GM04503 (cell line): Measurements from ENCODE around the gene KARS1.
"Not testable (repeated sequence)": the region's sequence is repeated elsewhere in the genome, so short reads cannot be mapped to it uniquely, and the experiment has no call there.

Source experiments
- DNase-seq: peaks from one replicate; pipeline ENCODE4 v3.0.0-alpha.2; 2012; ENCODE audit warnings: low read depth

Gene KARS1

DNA sequence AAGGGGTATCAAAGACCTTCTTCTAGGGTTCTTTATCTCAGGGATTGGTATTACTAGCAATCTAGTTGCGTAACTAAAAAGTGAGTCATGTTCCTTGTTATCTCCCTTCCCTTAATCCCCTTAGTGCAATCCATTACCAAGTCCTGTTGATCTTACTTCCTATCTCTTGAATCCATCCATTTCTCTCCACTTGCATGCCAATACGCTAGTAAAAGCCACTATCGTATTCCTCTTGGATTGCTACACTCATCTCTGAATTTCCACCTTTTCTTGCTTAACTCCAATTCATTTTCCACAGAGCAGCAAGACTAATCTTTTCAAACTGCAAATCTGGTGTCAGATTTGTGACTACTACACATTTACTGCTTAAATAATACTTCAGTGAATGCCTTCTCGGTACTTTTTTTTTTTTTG lies 22.5 kb downstream of the KARS1 start:
- DNase-seq: no peak

DNA sequence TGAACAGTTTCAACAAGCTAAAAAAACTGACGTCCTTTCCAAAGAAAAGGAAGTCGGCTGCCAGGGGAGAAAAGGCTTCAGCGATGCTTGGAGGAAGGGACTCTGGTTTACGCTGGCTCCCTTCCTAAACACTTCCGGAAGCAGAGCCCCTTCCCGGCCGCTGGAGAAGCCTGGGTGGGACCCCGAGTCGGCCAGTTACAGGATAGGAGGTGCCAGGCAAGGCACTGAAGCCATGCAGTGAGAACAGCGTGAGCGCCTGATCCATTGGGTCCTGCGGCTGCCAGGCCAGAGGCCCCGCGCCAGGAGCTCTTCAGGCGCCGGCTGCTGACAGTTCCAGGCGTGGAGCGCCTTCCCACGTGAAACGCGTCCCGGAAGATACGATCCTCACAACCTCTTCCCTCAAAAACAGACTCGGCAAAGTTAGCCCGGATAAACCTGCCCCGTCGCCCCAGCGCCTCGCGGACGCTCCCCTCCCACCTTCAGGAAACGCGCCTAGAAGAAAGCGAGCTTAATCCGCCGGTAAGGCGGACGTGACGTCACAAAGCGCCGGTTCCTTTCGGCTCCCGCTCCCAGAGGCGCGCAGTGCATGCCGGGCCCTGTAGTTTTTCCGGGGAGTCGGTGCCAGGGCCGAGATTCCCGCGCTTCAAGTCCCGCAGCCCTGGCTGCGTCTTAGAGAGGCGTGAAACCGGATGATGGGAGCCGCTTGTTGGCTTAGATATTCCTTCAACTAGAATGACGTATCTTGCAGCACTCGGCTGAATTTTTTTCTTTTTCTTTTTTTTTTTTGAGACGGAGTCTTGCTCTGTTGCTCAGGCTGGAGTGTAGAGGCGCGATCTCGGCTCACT lies 24.5 kb downstream of the KARS1 start, which contains the start of gene ADAT1:
ADAT1 (minus strand) TSS at position 521 of the 845 bp plus-strand sequence. CDS start 2,482 bp downstream, outside the sequence.
- peak; percentile 86 for DNase-seq

DNA sequence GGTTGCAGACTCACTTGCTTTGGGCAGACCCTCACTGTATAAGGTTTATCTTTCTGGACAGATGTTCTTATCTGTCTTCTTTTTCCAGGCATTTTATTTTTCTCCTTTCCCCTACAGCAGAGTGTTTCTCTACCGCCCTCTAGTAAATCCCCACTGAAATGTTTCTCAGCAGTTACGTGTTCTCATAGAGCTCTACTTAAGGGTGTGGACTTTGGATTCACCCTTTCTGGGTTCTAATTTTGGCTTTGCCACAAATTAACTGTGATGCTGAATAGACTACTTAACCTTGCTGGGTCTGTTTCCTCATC lies 26.3 kb downstream of the KARS1 start:
- peak; percentile 11 for DNase-seq

DNA sequence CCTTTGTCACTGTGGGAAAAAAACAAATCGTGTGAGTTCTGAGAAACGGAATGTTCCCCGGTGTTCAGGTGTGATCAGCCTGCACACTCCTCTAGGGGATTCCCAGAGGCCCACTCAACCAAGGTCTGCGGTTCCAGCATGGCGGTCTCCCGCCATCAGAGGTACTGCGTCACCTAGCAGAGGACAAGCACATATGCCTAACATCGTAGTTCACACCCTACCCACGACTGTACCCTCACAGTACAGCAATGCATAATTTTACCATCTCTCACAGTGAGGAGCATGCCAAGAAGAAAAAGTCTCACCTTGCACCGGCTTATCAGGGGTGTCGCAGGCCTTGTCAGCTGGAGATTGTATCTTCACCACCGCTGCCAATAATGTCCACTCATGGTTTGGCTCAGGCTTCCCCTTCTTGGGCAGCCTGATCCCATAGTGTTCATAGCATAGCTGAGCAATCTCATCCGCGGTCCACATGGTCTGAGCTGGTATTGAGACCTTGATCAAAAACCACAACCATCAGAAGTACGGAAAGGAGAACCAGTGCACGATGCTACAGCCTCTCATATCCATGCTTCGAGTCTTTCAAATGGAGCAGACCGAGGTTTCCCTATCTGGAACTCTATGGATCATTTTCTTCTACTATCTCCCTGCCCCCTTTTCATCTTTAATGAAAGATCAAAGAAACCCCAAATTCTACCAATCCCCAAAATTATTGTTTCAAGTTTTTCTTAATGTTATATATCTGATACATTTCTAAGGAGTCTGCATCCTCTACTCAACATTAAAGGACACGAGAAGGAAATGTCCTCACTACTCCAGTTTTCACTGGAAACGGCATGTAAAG lies 26.9 kb downstream of the KARS1 start:
- no peak for DNase-seq

DNA sequence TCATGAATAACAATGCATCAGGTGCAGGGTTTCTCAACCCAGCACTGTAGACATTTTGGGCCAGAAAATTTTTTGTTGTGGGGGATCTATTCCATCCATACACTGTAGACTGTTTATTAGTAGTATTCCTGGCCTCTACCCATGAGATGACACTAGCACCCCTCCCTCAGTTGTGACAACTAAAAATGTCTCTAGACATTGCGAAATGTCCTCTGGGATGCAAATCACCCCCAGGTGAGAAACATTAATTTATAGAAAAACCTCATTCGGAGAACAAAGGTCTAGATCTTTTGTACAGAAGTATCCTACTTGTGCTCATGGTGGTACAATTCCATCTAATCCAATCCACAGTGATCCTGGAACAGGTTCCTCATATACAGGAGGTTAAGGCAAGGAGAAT lies 28.7 kb downstream of the KARS1 start:
- DNase-seq: no peak

DNA sequence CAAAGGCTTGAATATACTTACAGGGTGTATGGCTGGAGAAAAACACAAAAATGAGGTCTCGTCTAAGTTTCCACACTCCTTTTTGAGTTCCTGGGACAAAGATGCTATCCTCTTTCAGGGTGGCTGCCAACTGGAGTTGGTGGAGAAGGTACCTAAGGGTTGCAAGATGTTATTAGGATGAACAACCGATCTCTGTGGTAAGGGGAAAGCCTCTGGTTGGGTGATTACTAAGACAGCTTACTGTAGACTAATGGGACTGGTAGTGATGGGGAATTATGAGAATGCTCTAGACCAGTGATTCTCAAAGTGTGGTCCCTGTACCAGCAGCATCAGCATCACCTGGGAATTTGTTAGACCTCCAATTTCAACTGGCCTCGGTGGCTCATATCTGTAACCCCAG lies 30.3 kb downstream of the KARS1 start:
- no peak for DNase-seq

DNA sequence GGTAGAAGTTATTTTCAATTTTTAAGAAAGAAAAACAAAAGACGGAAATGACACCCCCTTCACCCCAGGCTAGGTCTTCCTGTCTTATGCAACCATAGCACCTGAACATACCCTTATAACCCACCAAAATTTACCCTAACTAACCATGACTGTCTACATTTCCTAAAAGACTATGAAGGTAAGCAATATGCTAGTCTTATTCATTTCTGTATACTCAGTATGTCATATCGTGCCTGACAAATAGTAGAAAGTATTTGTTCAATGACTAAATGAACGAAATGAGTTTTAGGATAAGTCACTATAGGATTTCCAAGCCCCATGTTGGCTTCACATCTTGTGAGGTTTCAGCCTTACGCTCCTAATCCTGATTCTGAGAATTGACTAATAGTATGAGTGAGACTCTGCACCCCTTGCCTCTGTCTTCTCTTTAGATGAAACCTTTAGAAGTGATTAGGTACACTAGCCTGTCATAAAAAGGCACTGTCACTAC lies 30.9 kb downstream of the KARS1 start:
- no peak for DNase-seq

DNA sequence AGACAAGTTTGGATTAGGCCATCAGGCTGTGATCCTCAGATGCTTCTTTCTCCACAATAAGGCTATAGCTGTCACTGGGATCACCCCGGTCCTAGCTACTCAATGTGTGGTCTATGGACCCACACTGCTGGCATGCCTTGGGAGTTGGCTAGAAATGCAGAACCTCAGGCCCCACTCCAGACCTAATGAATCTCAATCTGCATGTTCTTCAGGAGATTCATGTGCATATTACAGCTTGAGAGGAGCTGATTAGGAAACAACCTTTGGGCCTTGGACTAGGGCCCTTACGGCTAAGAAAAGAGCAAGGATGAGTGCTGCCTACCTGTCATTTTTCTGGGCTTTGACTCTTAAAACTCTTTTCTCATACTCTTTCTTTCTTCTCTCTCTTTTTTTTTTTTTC lies 31.8 kb downstream of the KARS1 start:
- no peak for DNase-seq

DNA sequence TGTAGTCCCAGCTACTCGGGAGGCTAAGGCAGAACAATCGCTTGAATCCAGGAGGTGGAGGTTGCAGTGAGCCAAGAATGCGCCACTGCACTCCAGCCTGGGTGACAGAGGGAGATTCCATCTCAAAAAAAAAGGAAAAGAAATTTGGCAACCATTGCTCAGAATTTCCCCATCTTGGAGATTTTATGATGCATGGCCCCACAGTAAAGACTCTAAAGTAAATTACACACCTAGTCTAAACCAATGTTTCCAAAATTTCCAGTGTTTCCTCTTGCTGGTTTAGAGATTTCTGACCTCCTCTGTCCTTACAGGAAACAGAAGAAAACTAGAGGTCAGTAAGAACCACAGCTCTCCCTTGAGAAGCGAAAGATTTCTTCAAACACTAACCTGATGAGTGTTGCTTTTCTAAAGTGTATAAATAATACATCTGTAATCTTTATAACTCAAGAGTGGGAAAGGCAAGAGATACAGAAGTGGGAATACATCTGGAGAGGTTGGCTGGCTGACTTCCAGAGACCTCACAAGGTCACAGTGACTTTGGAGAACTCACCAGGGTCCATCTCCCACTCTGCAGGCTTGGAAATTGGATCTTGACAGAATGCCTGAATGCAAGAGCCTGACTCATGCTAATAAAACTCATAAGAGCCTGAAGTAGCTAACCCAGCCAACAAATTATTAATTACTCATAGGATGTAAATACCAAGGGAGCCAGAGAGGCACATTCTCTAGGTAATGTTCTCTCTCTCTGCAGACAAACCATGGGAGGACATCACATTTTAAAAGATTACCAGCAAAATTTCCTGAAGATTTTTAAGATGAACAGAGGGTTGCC lies 33.2 kb downstream of the KARS1 start:
- DNase-seq: no peak

DNA sequence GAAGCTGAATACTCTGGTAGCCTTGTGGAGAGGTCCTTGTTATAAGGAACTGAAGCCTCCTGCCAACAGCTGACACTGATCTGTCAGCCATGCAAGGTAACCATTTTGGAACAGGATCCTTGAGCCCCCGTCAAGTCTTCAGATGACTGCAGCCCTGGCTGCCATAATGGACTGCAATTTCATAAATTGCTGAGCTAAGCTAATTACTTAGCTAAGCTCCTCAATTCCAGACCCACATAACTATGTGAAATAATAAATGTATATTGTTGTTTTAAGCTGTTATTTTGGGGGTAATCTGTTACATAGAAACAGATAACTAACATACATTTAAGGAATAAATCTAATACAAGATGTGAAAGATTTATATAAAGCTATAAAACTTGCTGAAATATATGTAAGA lies 41.0 kb downstream of the KARS1 start:
- DNase-seq: no peak

DNA sequence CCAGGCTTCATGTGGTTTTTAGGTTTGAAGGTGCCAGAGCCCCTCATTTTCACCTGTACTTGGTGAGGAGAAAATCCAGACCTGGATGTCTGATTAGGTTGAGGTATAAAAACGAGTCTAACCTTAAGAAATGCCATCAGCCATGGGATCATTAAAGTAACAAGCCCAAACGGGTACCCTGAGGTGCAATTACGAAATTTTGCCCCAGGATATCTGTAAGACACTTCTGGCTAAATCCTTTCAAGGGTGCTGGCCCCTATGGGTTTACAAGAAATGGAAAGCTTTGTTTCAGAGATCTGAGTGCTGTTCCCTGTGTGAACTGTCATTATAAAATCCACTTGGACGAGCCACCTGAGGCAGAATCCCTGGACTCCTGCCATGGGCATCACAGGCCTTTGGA lies 44.2 kb downstream of the KARS1 start:
- no peak for DNase-seq

DNA sequence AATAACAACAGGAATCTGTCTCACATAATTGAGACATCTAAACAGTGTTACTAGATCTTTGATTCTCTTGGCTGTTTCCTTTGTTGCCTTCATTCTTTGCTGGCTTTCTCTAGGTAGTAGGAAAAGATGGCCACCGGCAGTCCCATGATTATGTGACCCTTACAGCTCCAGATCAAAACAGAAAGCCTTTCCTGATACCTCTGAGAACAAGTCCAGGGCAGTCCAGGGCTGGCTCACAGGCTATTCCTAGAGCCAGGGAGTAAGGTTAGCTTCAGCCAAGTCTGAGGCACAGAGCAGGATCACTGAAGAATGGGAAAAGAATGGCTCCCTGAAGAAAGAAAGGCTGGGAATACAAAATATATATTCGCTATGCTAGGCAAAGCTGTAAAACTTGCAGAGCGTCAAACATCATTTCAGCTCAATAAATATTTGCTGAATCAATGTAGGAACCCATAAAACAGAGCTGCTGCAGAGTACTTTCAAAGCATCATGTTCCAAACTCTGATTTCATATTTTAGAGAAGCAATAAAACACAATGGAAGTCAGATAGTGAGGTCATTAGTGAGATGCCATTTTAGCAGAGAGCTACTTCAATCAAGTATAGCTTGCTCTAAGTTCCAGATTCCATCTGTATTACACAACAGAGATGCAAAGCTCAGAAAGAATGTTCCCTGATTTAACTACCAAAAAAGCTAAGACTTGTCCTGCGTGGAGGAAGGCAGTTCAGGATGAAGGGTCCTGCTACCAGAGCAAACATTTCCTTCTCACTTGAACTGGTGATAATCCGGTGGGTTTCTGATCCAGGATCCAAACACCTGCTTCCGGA lies 47.8 kb downstream of the KARS1 start:
- no peak for DNase-seq

DNA sequence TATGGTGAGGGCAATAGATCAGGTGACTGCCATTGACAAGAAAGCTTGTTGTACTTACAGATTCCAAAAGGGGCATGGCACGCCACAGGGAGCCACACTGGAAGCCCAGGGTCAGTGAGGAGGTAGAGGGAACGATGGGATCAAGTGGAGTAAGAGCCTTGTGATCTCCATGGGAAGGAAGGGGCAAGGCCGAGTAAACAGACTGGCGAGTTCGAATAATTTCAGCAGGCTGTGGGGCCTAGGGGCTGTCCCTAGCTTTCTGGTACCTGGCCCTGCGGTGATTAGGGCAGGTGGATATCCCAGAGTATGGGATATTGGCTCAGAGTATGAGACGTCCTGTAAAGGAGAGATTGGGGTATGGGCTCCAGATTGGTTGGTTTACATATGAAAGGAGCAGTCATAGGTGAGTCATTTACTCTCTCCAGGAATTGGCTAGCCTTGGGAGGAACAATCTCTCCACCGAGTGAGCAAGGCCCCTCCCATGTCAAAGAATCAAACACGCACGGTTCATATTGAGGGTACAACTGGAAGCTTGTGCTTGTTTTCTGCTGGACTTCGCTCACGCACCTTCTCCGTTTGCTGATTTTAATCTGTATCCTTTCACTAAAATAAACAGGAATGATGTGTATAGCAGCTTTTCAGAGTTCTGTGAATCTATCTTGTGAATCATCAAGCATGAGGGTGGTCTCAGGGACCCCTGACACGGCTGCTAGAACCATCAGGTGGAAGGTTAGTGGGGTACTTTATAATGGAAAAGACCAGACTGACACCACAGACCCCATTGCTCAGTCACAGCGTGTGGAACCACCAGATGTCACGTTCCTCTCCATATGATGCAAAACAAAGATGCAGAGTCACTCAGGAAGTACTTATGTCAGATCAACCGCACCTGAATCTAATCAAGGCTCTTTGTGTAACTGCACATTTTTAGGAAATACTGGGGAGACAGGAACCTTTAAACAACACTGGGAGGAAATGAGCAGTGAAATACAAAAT lies 53.3 kb downstream of the KARS1 start:
- DNase-seq: peak; percentile 17

DNA sequence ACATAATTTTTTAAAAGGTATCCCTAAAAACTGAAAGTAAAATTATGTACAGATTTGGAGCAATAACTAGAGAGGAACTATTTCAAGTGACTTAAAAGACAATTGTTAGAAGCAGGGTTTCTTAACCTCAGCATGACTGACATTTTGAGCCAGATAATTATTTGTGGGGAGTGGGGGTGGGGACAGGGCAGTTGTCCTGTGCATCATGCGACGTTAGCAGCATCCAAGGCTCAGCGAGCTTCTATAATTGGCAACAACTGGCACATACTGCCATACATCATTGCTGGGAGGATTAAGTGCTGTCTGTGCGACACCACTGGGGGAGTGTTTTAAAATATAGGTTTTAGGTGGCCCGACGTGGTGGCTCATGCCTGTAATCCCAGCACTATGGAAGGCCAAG lies 54.2 kb downstream of the KARS1 start:
- DNase-seq: no peak

DNA sequence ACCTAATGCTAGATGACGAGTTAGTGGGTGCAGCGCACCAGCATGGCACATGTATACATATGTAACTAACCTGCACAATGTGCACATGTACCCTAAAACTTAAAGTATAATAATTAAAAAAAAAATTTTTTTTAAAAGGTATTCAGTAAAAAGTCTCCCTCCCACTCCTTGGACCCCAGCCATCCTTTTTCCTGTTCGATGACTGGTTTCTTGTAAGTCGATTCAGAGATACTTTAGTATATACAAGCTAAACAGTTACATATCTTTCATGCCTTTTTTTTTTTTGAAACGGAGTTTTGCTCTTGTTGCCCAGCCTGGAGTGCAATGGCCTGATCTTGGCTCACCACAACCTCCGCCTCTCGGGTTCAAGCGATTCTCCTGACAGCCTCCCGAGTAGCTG lies 55.5 kb downstream of the KARS1 start:
- DNase-seq: not testable (repeated sequence)

DNA sequence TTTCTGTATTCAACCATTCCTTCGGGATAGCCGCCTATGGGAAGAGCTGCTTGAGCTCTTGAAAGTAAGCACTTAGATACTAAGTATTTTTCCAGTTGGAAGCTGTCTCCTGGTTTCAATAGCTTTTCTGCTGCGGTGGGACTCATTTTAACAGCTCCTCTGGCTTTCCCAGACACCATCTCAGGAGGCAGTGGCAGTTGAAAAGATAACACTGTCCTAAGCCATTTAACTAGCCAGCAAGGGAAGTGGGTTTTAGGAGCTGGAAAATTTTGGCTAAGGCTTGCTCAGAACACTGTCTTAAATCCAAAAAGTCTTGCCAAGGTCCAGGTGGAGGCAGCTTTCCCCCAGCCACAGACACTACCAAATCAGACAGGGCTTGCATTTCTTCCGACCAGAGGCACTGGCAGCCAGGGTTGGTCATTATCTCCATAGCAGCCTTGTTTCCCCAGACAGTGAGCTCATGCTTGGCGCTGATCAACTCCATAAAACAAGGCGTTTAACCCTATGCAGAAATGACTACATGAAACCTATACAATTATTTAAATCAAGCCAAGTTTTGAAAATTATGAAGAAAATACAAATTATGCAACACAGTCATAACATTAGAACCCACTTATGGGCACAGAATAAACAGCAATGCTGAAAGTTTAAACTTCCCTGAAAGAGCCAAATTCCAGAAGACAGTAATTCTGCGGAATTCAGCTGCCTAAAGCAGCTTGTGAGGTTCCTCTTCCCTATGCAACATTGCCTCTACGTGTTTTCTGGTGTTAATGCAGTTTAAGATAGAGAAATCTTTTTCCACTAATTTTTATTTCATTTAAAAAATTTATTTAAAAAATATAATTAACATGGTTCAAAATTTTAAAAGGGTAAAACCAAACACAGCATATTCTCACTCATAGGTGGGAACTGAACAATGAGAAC lies 56.3 kb downstream of the KARS1 start:
- DNase-seq: peak; percentile 31

DNA sequence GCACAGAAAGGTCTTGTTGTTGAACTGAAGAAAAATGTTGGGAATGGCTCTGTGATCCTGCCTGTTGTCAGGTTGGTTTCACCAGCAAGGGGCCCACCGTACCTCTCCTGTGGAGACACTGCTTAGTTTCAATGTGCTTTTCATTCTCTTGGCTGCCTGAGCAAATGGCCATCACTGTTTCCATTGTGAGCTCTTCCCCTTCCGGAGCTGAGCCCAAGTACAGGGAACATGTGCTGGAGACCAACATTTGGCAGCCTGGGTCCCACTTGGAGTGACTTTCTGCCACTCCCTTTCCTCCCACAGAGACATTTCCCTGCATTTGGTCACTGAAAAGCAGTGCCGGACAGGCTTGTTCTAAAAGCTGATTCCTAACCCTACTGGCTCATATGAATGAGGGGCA lies 58.2 kb downstream of the KARS1 start:
- no peak for DNase-seq

DNA sequence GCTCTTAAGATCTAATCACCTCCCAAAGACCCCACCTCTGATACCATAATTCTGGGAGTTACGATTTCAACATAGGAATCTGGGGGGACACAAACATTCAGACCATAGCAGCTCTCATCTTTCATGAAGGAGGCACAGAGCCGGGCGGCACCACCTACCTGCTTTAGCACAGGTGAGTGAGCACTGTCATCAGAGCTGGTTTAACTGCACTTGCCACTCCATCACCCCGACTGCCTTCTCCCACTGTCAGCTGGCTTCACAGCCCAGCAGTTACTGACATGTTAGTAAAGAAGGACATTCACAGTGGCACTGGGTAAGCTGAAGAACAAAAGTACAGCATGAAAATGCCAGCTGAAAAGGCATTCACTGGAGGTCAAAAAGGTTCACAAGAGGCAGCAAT lies 58.7 kb downstream of the KARS1 start:
- no peak for DNase-seq

DNA sequence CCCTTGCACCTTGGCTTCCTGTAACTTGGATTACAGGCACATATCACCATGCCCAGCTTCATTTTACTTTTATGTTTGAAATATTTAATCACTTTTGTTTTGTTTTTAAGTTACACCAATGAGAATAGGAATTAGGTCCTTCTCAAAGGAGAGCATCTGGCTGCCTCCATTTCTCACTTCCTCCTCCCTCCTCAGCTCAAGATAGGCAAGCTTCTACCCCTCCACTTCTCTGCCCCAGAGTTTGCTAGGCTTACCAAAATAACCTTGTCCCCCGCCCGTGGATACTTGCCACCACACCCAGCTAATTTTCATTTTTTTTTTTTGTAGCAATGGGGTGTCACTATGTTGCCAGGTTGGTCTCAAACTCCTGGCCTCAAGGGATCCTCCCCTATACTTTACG lies 63.4 kb downstream of the KARS1 start:
- DNase-seq: no peak
